ENCODE measurements around the gene TNFSF15.

DNA sequence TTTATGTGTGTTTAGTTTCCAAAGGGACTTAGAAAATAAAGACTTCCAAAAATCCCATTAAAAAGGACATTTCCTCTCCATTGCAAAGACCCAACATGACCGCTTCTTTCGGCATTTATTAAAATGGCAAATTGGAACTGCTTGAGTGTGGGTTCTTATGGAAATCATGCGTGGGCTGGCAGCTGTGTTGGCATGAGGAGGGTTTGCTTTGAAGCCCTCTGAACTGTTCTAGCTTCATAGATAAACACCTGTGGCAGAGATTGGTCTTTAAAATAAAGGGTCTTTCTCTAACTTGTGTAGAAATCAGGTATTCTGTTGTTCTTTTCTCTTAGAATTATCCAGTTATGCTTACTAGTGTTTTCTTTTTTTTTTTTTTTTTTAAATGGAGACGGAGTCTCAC is 68.0 kb downstream of the TNFSF15 start:
- TF ChIP-seq, protein P1, sequence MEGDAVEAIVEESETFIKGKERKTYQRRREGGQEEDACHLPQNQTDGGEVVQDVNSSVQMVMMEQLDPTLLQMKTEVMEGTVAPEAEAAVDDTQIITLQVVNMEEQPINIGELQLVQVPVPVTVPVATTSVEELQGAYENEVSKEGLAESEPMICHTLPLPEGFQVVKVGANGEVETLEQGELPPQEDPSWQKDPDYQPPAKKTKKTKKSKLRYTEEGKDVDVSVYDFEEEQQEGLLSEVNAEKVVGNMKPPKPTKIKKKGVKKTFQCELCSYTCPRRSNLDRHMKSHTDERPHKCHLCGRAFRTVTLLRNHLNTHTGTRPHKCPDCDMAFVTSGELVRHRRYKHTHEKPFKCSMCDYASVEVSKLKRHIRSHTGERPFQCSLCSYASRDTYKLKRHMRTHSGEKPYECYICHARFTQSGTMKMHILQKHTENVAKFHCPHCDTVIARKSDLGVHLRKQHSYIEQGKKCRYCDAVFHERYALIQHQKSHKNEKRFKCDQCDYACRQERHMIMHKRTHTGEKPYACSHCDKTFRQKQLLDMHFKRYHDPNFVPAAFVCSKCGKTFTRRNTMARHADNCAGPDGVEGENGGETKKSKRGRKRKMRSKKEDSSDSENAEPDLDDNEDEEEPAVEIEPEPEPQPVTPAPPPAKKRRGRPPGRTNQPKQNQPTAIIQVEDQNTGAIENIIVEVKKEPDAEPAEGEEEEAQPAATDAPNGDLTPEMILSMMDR (IDR thresholded peaks at IDR 0.05) = no peak
- TF ChIP-seq POLR2A (IDR thresholded peaks at IDR 0.05) = no peak

Measured in adrenal gland (tissue), 5 donors.